Transverse colon (tissue), 4 donors: ENCODE data around the gene ANTXR2.

Experiments
- CTCF ChIP-seq, 5 experiments: fragments of 200-600 bp in 3 of 5; fragments of 450-650 bp in 2 of 5; sonication (generic) in 3 of 5; IDR thresholded peaks; 1 replicate in 2 of 5; 2 replicates in 3 of 5; pipeline ENCODE4 v1.5.1; 2016 to 2017; ENCODE audit warnings: antibody characterized with exemption in 5 of 5, inconsistent platforms in 3 of 5, mild to moderate bottlenecking in 2 of 5, moderate library complexity in 1 of 5
- EP300 ChIP-seq: sonication (generic); formaldehyde crosslinking; IDR thresholded peaks from one replicate; pipeline ENCODE4 v1.6.1; 2017; ENCODE audit warnings: antibody characterized with exemption, low read depth
- POLR2A ChIP-seq: fragments of 450-650 bp; IDR thresholded peaks from one replicate; pipeline ENCODE4 v1.6.1; 2016; ENCODE audit warnings: antibody characterized with exemption, mild to moderate bottlenecking, moderate library complexity
- POLR2AphosphoS5 ChIP-seq, 3 donors: sonication (generic); formaldehyde crosslinking; IDR thresholded peaks; one replicate each; pipeline ENCODE4 v1.6.1; 2016; ENCODE audit warnings: antibody characterized with exemption in 3 of 3

GRCh38 chr4:80086296-80086695 is 13.3 kb upstream of the ANTXR2 start:
- no peak for TF ChIP-seq CTCF (IDR thresholded peaks at IDR 0.05)
- no peak for TF ChIP-seq POLR2A
- no peak for TF ChIP-seq POLR2AphosphoS5 (IDR thresholded peaks at IDR 0.05)
- TF ChIP-seq EP300 = no peak
